Measurements from ENCODE around the gene CETN2. TPM values are rescaled to one million over a fixed set of nuclear protein-coding genes. Genes with fewer than 3 reads are reported as not detected.

CETN2 gene
- total RNA-seq, 1 donor from 2014 or later = 53.7 TPM

DNA sequence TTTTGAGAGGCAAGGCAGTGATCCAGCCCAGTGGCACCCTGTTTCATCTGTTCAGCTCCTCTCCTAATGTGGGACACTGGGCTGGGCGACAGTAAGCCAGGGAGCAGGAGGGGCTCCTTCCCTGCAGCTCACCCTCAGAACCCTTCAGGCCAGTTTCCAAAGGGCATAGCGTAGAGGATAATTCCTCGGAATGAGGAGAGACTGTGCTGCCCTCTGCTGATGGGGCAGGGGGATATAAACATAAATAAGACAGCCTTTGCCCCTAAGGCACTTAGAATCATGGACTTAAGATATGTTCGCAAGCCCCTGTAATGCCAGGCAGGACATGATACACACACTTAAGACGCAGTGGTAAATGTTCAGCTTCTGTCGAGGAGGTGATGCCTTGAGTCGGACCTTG lies 39.4 kb upstream of the CETN2 start:
- TF ChIP-seq, protein P1, sequence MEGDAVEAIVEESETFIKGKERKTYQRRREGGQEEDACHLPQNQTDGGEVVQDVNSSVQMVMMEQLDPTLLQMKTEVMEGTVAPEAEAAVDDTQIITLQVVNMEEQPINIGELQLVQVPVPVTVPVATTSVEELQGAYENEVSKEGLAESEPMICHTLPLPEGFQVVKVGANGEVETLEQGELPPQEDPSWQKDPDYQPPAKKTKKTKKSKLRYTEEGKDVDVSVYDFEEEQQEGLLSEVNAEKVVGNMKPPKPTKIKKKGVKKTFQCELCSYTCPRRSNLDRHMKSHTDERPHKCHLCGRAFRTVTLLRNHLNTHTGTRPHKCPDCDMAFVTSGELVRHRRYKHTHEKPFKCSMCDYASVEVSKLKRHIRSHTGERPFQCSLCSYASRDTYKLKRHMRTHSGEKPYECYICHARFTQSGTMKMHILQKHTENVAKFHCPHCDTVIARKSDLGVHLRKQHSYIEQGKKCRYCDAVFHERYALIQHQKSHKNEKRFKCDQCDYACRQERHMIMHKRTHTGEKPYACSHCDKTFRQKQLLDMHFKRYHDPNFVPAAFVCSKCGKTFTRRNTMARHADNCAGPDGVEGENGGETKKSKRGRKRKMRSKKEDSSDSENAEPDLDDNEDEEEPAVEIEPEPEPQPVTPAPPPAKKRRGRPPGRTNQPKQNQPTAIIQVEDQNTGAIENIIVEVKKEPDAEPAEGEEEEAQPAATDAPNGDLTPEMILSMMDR (conservative IDR thresholded peaks at IDR 0.05; ENCODE audit: low read depth, low read length) = peak; percentile 11
- H3K4me3 ChIP-seq (ENCODE audit: low read depth, low read length) = no peak overlapping the region
- no peak for DNase-seq (ENCODE audit: low read depth)

DNA sequence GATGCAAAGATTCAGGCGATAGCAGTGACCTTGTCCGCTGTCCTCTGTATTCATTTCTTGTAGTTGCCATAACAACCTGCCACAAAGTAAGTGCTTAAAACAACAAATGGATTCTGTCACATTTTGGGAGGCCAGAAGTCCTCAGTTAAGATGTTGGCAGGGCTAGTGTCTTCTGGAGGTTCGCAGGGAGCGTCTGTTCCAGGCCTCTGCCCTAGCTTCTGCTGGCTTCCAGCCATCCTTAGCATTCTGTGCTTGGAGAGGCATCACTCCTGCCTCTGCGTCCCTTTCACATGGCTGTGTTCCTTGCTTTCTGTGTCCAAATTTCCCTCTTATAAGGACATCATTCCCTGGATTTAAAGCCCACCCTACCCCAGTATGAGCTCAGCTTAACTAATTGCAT lies 35.8 kb upstream of the CETN2 start:
- DNase-seq (ENCODE audit: low read depth) = no peak
- TF ChIP-seq, protein P1 (conservative IDR thresholded peaks at IDR 0.05; ENCODE audit: low read depth, low read length) = no peak
- H3K4me3 ChIP-seq (ENCODE audit: low read depth, low read length) = no peak overlapping the region

DNA sequence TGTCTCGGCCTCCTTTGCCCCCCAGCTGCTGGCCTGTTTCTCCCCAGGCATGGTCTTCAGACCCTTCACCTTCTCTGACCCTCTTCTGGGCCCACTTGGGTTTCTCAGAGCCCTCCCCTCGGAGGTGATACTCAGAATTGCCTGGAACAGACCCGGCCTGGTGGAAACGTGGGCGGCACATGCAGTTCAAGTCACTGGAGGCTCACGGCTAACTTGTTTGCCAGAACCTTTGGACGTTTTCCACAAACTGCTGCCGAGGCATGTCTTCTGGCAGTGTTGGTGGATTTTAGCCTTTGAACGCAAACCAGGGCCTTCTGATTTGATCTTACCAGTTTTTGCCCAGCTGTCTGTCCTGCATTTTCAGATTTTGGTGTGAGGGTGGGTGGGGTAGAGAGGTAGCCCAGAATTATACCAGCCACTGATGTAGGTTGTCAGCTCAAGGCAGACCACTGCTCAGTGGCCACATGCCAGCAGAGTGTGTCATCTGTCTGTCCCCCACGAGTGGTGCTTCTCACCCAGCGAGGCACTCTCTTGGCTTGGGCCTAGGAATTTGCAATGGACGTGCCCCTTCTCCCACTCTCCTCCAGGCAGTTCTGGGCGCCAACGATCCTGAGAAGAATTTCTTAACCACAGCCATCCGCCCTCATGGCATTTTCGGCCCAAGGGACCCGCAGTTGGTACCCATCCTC lies 34.8 kb upstream of the CETN2 start:
- no peak overlapping the region for H3K4me3 ChIP-seq (ENCODE audit: low read depth, low read length)
- TF ChIP-seq, protein P1 (conservative IDR thresholded peaks at IDR 0.05; ENCODE audit: low read depth, low read length) = no peak
- DNase-seq (ENCODE audit: low read depth) = no peak

DNA sequence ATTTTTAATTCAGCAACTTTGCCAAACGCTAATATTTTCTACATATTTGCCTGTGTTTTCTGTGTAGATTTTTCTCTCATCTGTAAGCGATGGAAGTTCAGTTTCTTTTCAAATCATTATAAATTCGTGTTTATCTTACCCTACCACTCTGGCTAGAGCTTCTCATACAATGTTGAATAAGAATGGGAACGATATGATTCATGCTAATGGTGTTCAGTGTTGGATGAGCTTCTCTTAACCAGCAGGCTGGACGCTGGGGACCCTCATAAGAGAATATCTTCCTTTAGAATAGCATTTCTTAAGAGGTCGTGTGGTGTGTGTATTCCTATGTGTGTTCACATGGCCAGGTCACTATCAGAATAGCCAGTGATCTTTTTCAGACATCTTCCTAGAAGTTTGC lies 31.3 kb upstream of the CETN2 start:
- DNase-seq (ENCODE audit: low read depth) = no peak
- TF ChIP-seq, protein P1 (conservative IDR thresholded peaks at IDR 0.05; ENCODE audit: low read depth, low read length) = no peak
- H3K4me3 ChIP-seq (ENCODE audit: low read depth, low read length) = no peak overlapping the region

DNA sequence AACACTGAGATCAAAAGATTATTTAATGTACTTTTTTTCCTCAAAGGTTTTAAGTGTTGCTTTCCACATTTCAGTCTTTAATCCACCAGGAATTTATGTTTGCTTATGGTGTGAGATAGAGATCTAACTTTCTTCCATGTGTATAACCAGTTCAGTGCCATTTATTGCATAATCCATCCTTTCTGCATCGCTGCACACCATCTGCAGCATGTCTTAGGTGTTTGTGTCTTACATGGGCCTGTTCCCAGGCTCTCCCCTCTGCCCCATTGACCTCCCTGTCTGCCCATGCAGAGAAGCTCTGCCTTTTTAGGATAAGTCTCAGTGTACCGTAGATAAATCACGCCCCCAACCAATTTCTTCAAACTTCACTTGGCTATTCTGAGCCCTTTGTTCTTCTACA lies 30.6 kb upstream of the CETN2 start:
- TF ChIP-seq, protein P1 (conservative IDR thresholded peaks at IDR 0.05; ENCODE audit: low read depth, low read length) = no peak
- no peak overlapping the region for H3K4me3 ChIP-seq (ENCODE audit: low read depth, low read length)
- DNase-seq (ENCODE audit: low read depth) = peak; percentile 40

DNA sequence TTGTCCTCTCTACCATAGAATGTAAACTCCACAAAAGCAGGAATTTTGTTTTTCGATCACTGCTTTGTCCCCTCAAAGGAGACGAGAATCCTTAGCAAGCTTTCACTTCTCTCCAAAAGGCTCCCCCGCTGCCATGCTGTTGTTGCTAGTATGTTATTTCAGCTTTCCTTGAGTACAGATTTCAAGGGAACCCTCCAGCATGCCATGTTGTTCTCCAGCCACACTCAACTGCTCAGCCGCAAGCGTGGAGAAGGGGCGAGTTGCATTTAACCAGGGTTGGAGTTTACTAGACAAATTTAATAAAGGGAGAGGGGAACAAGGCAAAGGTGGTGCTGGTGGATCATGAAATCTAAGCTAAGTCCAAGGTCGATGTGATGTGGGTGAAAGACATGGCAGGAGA lies 23.4 kb upstream of the CETN2 start:
- H3K4me3 ChIP-seq (ENCODE audit: low read depth, low read length) = no peak overlapping the region
- TF ChIP-seq, protein P1 (conservative IDR thresholded peaks at IDR 0.05; ENCODE audit: low read depth, low read length) = no peak
- DNase-seq (ENCODE audit: low read depth) = no peak

DNA sequence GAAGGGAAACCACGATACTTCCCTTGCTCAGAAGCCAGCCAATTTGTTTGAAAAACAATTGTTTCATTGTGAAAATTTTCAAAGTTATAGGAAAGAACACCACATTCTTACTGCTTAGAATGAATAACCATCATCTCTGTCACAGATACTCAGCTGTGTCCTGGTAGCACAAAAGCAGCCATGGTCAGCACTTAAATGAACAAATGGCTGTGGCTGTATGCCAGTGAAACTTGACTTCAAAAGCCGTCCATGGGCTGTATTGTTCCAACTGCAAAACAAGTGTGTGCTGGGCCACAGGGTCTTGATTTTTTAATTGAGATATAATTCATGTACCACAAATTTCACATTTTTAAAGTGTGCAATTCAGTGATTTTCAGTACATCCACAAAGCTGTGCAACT lies 19.9 kb upstream of the CETN2 start:
- no peak overlapping the region for H3K4me3 ChIP-seq (ENCODE audit: low read depth, low read length)
- TF ChIP-seq, protein P1 (conservative IDR thresholded peaks at IDR 0.05; ENCODE audit: low read depth, low read length) = no peak
- DNase-seq (ENCODE audit: low read depth) = no peak
